DND-41 (cell line): ENCODE measurements around the gene UROC1.

ENCODE experiments used
- ATAC-seq: fragments of 200-7000 bp; cut with Tn5 transposase; 3 replicates; pipeline ENCODE4 v1.9.1; 2021; ENCODE audit warnings: low read depth; ENCODE audit not compliant: insufficient read depth
- DNase-seq: peaks from one replicate; pipeline ENCODE4 v3.0.0-alpha.2; 2020
- H2AFZ ChIP-seq: 2 replicates; pipeline ENCODE4 v1.6.0; 2012; ENCODE audit warnings: low read depth, low read length
- H3K27ac ChIP-seq: 2 replicates; pipeline ENCODE4 v1.5.1; 2012; ENCODE audit warnings: low read length, inconsistent platforms
- H3K27me3 ChIP-seq: fragments of 200-600 bp; sonication (generic); 2 replicates; pipeline ENCODE4 v1.6.0; 2012; ENCODE audit warnings: low read length, mild to moderate bottlenecking, inconsistent platforms; ENCODE audit not compliant: insufficient read depth, poor library complexity
- H3K36me3 ChIP-seq: 2 replicates; pipeline ENCODE4 v1.5.1; 2012; ENCODE audit warnings: low read length, inconsistent platforms; ENCODE audit not compliant: insufficient read depth
- H3K4me1 ChIP-seq: 2 replicates; pipeline ENCODE4 v1.5.1; 2012; ENCODE audit warnings: mild to moderate bottlenecking, low read length; ENCODE audit not compliant: insufficient read depth
- H3K4me2 ChIP-seq: 2 replicates; pipeline ENCODE4 v1.6.0; 2012; ENCODE audit warnings: mild to moderate bottlenecking, moderate library complexity, low read length, inconsistent platforms; ENCODE audit not compliant: insufficient read depth
- H3K4me3 ChIP-seq, 2 experiments: fragments of 200-600 bp in 1 of 2; shearing (Covaris generic) in 1 of 2; 2 replicates each; pipeline ENCODE4 v1.5.1; 2012 to 2016; ENCODE audit warnings: inconsistent platforms in 2 of 2, low read length in 2 of 2, mild to moderate bottlenecking in 2 of 2, low read depth in 1 of 2, moderate library complexity in 1 of 2
- H3K79me2 ChIP-seq: 2 replicates; pipeline ENCODE4 v1.6.0; 2012; ENCODE audit warnings: low read length, inconsistent platforms; ENCODE audit not compliant: insufficient read depth
- H3K9ac ChIP-seq: 2 replicates; pipeline ENCODE4 v1.6.0; 2012; ENCODE audit warnings: low read depth, mild to moderate bottlenecking, inconsistent platforms, low read length, moderate library complexity
- H3K9me3 ChIP-seq: 2 replicates; pipeline ENCODE4 v1.5.1; 2012; ENCODE audit warnings: low read length, moderate library complexity, mild to moderate bottlenecking, inconsistent platforms; ENCODE audit not compliant: insufficient read depth, severe bottlenecking
- H4K20me1 ChIP-seq: 2 replicates; pipeline ENCODE4 v1.6.0; 2012; ENCODE audit warnings: low read length; ENCODE audit not compliant: insufficient read depth
- CTCF ChIP-seq: IDR thresholded peaks from 2 replicates; pipeline ENCODE4 v1.5.1; 2012; ENCODE audit warnings: borderline replicate concordance, low read length, moderate library complexity, mild to moderate bottlenecking; ENCODE audit not compliant: poor library complexity, severe bottlenecking; ENCODE audit errors: extremely low read depth
- EZH2 ChIP-seq: IDR thresholded peaks from 3 replicates; pipeline ENCODE4 v1.6.1; 2012; ENCODE audit warnings: borderline replicate concordance, low read depth, mild to moderate bottlenecking, moderate library complexity, low read length, inconsistent platforms; ENCODE audit not compliant: severe bottlenecking

The UROC1 gene

GRCh38 chr3:126519506-126520455, 2.2 kb upstream of the UROC1 start:
- Histone ChIP-seq H3K9me3 (no peaks in the 10 kb centered on the region), H3K4me1 (peaks cover 4% of the 10 kb centered on the region), H3K4me2 (no peak overlapping the region), H3K79me2 (no peaks in the 10 kb centered on the region), H3K27me3 (no peaks in the 10 kb centered on the region), H2AFZ (no peak overlapping the region), H3K36me3 (no peaks in the 10 kb centered on the region), H4K20me1 (no peaks in the 10 kb centered on the region), H3K9ac (no peak overlapping the region), H3K27ac (no peak overlapping the region), H3K4me3 (no peak overlapping the region)
- ATAC-seq (peak; percentile 57), DNase-seq (peak; percentile 32)
- TF ChIP-seq CTCF, result peak; percentile 33
- TF ChIP-seq EZH2, result no peak

DNA sequence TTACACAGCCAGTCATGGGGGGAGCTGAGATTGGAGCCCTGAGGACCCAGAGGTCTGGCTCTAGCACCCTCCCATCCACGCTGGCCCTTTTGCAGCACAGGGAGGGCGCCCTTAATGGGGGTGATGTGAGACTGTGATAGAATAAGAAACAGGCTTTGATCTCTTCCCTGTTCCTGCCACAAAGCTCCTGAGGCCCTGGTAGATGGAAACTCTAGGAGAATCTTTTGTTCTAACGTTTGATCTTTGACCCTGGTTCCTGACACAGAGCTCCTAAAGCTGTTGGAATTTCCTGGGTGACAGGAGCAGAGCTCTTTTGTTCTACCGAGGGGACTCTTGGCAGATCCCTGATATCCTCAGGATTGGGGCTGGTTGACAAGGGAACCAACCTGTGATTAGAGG, 1.2 kb upstream of the UROC1 start:
- TF ChIP-seq EZH2 (no peak), CTCF (no peak)
- H3K9ac ChIP-seq, result no peak overlapping the region
- DNase-seq (no peak), ATAC-seq (no peak)
- H4K20me1 ChIP-seq, result no peaks in the 10 kb centered on the region
- H3K36me3 ChIP-seq, result no peaks in the 10 kb centered on the region
- H3K4me3 ChIP-seq, result no peak overlapping the region
- H2AFZ ChIP-seq, result no peak overlapping the region
- H3K79me2 ChIP-seq, result no peaks in the 10 kb centered on the region
- no peak overlapping the region for H3K4me2 ChIP-seq
- H3K9me3 ChIP-seq, result no peaks in the 10 kb centered on the region
- no peak overlapping the region for H3K27ac ChIP-seq
- H3K27me3 ChIP-seq, result no peaks in the 10 kb centered on the region
- peaks cover 4% of the 10 kb centered on the region for H3K4me1 ChIP-seq

DNA sequence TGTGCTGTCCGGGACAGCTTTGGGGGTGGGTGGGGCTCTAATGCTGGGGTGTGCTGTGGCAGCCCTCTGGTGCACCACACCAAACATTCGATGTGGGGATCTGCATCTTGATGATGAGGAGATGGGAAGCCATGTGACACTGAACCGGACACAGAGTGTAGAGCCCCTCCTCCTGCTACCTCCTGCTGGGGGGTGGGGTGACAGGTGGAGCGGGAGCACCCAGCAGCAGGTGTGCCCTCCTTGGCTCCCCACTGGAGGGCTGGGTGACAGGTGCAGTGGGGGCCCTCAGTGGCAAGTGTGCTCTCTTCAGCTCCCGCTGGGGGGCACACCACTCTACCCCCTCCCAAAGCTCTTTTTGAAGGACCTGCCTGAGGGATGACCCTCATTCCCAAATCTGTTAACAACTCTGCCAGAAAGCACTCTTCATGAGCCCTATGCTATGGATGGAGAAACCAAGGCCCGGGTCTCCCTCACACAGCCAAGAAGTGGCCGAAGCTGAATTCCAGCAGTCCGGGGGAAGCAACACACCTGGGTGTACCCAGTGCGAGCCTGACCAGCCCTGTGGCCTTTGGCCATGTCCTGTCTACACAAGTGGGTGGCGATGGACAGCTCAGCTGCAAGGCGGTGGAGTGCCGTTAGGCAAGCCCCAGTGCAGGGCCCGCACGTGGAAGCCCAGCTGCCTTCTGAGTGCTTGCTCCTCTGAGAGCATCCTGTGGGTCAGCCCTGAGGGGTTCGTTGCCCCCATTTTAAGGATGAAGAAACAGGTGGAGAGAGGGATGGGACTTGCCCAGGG, 609 bp upstream of the UROC1 start:
- Histone ChIP-seq H3K9ac (no peak overlapping the region), H3K36me3 (no peaks in the 10 kb centered on the region)

More for the DNA sequence above, 609 bp upstream of the UROC1 start:
- Histone ChIP-seq H2AFZ (no peak overlapping the region), H3K27ac (no peak overlapping the region), H3K4me2 (no peak overlapping the region), H3K79me2 (no peaks in the 10 kb centered on the region), H3K9me3 (no peaks in the 10 kb centered on the region), H3K4me1 (peaks cover 4% of the 10 kb centered on the region), H4K20me1 (no peaks in the 10 kb centered on the region), H3K4me3 (no peak overlapping the region), H3K27me3 (no peaks in the 10 kb centered on the region)
- no peak for TF ChIP-seq EZH2
- no peak for TF ChIP-seq CTCF
- no peak for DNase-seq
- ATAC-seq, result no peak
